Middle frontal gyrus (tissue), 1 donor: ENCODE results near the gene CDC14A.
"Not testable (repeated sequence)": the region's sequence is repeated elsewhere in the genome, so short reads cannot be mapped to it uniquely, and the experiment has no call there.

Experiments used
- DNase-seq: peaks from one replicate; pipeline ENCODE4 v3.0.0-alpha.2; 2015; ENCODE audit warnings: low spot score; ENCODE audit errors: extremely low spot score

Gene CDC14A

GRCh38 chr1:100352267-100353070, at the start of gene CDC14A:
Gene CDC14A (plus strand): TSS chr1:100352506. CDS start chr1:100352955, 449 bp downstream.
- DNase-seq = peak; percentile 57

DNA sequence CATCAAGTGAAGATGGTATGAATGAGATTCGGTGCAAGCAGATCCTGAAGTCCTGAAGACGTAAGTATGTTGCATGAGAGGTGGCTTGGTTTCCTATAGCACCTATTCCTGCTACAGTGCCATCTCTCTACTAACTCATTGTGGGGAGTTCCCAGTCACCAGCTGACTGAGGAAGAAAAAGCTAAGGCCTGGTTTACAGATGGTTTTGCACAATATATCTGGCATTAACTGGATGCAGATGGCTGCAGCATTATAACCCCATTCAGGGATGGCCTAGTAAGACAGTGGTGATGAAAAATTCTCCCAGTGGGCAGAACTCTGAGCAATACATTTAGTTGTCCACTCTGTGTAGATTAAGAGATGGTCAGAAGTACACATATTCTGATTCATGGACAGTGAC, 49.6 kb upstream of the CDC14A start:
- DNase-seq = no peak

- DNase-seq = no peak
Measured at GRCh38 chr1:100304227-100304626, 48.1 kb upstream of the CDC14A start.

DNA sequence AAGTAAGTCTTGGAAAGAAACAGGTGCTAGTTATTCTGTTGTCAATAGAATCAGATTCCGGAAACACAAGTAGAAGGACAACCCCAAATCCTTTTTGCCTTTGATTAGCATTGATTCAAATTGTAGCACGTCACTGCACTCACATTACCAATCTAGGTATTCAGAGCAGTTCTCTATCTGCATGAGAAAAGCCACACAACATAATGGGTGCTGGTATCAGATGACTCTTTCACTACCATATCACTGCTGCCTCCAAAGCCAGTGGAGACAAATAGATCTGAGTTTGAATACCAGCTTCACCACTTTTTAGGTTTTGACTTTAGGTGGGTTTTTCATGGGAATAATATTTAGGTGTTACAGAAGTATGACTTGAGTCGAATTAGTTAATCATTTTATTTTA, 47.4 kb upstream of the CDC14A start:
- no peak for DNase-seq

DNA sequence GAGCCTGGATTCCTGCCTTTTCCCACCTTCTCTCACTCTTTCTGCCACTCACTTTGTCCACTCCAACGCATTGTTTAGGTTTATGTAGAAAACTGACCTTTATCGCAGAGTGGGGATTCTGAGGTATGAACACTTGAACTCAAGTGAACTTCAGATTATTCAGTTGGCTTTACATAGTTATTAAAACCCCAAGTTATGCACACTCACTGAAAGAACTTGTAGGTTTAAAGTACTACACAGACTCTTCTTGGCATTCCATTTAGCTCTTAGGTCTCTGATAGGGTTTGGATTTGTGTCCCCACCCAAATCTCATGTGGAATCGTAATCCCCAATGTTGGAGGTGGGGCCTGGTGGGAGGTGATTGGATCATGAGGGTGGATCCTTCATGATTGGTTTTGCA, 46.4 kb upstream of the CDC14A start:
- DNase-seq = no peak

- DNase-seq = no peak
Measured at GRCh38 chr1:100306735-100307313, 45.5 kb upstream of the CDC14A start.

GRCh38 chr1:100308777-100309176, 43.5 kb upstream of the CDC14A start:
- no peak for DNase-seq

DNA sequence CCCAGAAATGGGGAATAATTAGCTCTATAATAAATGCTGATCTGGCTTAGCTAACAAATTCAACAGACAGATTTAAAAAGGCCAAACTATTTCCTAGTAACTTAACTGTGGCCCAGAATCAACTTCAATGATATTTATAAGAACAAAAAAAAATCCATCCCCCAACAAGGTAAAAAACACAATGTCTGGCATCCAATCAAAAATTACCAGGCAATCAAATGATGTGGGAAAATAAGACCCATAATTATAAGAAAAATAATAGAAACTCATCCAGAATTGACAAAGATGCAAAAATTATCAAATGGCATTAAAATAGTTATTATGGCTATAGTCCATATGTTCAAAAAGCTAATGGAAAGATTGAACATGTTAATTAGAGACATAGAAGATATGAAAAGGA, 42.4 kb upstream of the CDC14A start:
- no peak for DNase-seq

DNA sequence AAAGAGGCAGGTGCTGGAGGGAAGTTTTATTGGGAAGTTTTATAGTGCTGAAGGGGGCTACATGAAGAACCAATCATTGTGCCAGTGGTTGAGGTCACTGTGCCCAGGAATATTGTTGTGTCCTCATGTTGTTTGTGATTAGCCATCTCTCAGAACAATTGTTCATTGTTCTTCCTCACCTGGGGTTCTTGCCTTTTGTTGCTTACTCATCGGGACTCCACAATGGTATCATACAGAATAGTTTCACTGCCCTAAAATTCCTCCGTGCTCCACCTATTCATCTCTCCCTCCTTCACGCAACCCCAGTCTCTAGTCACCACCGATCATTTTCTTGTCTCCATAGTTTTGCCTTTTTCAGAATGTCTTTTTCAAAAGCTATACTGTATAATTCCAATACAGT, 38.9 kb upstream of the CDC14A start:
- DNase-seq = no peak

DNA sequence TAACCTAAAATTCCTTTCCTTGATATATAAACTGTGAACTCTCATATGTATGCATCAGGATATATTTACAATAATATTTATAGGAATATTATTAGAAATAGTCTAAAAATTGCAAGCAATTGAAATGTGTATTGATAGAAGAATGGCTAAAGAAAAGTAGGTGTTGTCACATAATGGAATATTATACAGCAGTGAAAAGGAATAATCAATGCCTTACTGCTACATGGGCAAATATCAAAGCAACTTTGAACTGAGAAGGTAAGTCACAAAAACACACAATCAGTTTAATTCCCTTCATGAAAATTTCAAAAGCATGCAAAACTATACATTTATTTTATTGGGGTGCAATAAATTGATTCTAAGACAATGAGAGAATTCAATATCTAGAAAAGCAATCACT, 35.7 kb upstream of the CDC14A start:
- no peak for DNase-seq

- no peak for DNase-seq
Measured at GRCh38 chr1:100320311-100321099, 31.8 kb upstream of the CDC14A start.

DNA sequence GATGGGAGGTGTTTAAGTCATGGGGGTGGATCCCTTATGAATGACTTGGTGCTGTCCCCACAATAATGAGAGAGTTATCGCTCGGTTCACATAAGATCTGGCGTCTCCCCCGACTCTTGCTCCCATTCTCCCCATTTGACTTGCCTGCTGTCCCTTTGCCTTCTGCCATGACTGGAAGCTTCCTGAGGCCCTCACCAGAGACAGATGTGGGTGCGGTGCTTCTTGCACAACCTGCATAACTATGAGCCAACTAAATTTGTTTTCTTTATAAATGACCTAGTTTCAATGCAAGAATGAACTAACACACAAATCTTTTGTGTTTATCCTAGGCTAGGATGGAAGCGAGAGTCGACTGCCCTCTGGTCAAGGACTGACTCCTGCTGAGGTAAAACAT, 31.2 kb upstream of the CDC14A start:
- no peak for DNase-seq

DNA sequence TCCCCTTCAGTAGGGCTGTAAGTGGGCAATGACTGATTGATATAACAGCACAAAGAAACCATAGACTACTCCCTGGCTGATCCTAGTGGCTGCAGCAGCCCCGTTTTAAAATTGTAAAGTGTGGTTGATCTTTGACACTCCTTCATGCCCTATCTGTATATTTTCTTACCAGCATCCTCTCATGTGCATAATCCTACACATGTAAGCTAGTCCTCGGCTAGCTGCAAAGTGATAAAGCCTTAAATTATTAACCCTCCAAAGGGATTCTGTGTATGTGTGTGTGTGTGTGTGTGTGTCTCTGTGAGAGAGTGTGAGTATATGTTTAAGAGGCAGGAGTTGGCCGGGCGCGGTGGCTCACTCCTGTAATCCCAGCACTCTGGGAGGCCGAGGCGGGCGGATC, 30.8 kb upstream of the CDC14A start:
- no peak for DNase-seq

- DNase-seq = no peak
Measured at GRCh38 chr1:100322436-100323211, 29.7 kb upstream of the CDC14A start.

- DNase-seq = no peak
Measured at GRCh38 chr1:100323419-100324106, 28.7 kb upstream of the CDC14A start.

GRCh38 chr1:100325415-100326324, 26.6 kb upstream of the CDC14A start:
- no peak for DNase-seq

- DNase-seq = not testable (repeated sequence)
Measured at GRCh38 chr1:100326325-100326670, 26.0 kb upstream of the CDC14A start.

- no peak for DNase-seq
Measured at GRCh38 chr1:100328133-100328532, 24.2 kb upstream of the CDC14A start.

DNA sequence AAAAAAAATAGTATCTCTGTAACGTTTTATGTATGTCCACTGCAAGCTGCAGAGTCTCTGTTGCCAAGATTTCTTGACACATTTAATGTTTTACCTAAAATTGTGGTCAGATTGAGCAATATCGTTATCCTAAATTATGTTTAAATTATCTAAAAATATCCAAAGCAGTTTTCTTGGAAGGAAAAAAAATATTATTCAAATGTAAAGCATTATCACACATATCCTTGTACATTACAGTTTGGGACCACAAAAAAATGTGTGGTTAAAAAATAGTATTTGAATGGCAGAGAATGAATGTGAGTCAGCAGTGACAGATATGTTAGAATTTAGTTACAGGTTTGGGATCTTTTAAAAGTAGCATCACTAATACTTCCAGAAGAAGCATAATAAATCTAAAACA, 21.2 kb upstream of the CDC14A start:
- DNase-seq = not testable (repeated sequence)

- no peak for DNase-seq
Measured at GRCh38 chr1:100332331-100332730, 20.0 kb upstream of the CDC14A start.
